ENCODE results near the gene TAX1BP1. TPM values are rescaled to one million over a fixed set of nuclear protein-coding genes. Genes with fewer than 3 reads are reported as not detected.
A peak's percentile ranks its signal among the peaks of the same experiment; 100 is the strongest.

TAX1BP1 gene
- total RNA-seq, 1 experiment from 2014 or later = 58.3 TPM

DNA sequence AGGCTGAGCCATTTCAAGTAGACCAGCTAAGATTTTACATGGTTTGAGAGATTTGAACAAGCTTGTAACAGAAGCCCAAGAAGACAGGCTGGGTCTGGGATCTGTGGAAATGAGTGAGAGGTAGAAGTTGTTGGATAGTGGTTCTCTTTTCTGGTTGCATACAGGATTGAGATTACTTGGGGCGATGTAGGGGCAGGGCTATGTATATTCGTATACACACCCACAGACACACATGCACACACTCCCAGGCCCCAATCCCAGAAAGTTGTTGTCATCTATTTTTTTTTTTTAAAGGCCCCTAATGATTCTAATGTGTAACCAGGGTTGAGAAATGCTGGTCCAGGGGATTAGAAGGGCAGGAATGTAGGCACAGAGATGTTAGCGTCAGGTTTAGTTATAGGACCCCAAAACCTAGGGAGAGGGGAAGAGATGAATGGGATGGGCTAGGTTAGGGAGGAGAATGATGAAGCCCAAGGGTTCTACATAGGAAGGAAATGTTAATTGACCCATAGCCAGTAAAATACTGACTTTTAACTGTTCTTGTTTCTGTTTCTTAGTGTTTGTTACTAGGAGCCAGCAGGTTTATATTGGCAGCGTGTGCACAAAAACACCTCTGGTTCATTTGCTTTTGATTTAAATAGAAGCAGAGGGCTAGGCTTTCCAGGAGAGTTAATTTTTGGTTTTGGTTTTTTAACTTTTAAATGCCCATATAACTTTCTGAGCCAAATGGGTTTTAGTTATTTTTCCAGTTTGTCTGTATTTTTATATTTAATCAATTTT, 7.8 kb downstream of the TAX1BP1 start:
- Histone ChIP-seq H3K4me1 (ENCODE audit: insufficient read depth, low read length) (no peaks in the 10 kb centered on the region), H3K56ac (ENCODE audit: insufficient read length, low read depth, low read length) (no peak overlapping the region), H3K9me3 (ENCODE audit: control insufficient read depth, low read depth, low read length) (no peaks in the 10 kb centered on the region), H4K20me1 (ENCODE audit: control insufficient read depth, insufficient read depth, insufficient read length) (no peaks in the 10 kb centered on the region), H2BK15ac (ENCODE audit: low read depth, low read length) (no peak overlapping the region), H3K79me1 (ENCODE audit: insufficient read depth, low read depth, low read length, poor library complexity, severe bottlenecking) (no peaks in the 10 kb centered on the region), H2BK5ac (ENCODE audit: insufficient read length, low read length) (no peak overlapping the region), H3K9ac (ENCODE audit: extremely low read depth, insufficient read length, low read length) (no peak overlapping the region), H3K23me2 (ENCODE audit: insufficient read length, low read depth, low read length, poor library complexity, severe bottlenecking) (no peaks in the 10 kb centered on the region), H3K79me2 (ENCODE audit: insufficient read depth, low read length) (peaks cover 1% of the 10 kb centered on the region; the same call in 1 of the 2 replicates), H2AK5ac (ENCODE audit: insufficient read length, low read length) (no peak overlapping the region), H3K27ac (ENCODE audit: insufficient read length, low read depth, low read length) (no peak overlapping the region), H3K14ac (ENCODE audit: insufficient read depth, low read length) (no peak overlapping the region), H2BK20ac (ENCODE audit: low read depth, low read length, poor library complexity, severe bottlenecking) (no peak overlapping the region), H2BK12ac (ENCODE audit: insufficient read length, low read depth, low read length) (no peak overlapping the region), H3K23ac (ENCODE audit: insufficient read length, low read depth, low read length) (no peak overlapping the region), H2BK120ac (ENCODE audit: low read depth, low read length, poor library complexity, severe bottlenecking) (no peak overlapping the region), H2AFZ (ENCODE audit: low read length) (no peak overlapping the region), H3K18ac (ENCODE audit: insufficient read length, low read depth, low read length) (no peak overlapping the region), H4K5ac (ENCODE audit: insufficient read length, low read depth, low read length) (no peak overlapping the region), H3K4ac (ENCODE audit: low read depth, low read length) (no peak overlapping the region), H4K91ac (ENCODE audit: insufficient read length, low read depth, low read length) (no peak overlapping the region), H3K27me3 (ENCODE audit: insufficient read depth, low read length) (no peaks in the 10 kb centered on the region), H3K4me2 (ENCODE audit: insufficient read depth, insufficient read length, low read length) (no peak overlapping the region), H3T11ph (ENCODE audit: low read length) (no peak overlapping the region), H4K8ac (replicated peaks; ENCODE audit: insufficient read length, low read depth, low read length) (no peak overlapping the region)
- TF ChIP-seq, protein P1, sequence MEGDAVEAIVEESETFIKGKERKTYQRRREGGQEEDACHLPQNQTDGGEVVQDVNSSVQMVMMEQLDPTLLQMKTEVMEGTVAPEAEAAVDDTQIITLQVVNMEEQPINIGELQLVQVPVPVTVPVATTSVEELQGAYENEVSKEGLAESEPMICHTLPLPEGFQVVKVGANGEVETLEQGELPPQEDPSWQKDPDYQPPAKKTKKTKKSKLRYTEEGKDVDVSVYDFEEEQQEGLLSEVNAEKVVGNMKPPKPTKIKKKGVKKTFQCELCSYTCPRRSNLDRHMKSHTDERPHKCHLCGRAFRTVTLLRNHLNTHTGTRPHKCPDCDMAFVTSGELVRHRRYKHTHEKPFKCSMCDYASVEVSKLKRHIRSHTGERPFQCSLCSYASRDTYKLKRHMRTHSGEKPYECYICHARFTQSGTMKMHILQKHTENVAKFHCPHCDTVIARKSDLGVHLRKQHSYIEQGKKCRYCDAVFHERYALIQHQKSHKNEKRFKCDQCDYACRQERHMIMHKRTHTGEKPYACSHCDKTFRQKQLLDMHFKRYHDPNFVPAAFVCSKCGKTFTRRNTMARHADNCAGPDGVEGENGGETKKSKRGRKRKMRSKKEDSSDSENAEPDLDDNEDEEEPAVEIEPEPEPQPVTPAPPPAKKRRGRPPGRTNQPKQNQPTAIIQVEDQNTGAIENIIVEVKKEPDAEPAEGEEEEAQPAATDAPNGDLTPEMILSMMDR (conservative IDR thresholded peaks at IDR 0.05) = no peak
- Mint-ChIP-seq H3K9me3 (no peaks in the 10 kb centered on the region), H3K4me3 (no peak overlapping the region), H3K4me1 (peaks cover 18 to 19% of the 10 kb centered on the region in 2 experiments), H3K27ac (peak overlapping the region in 2 of 3 experiments; percentile 2 to 15; a peak in 3 of 7 replicates), H3K36me3 (ENCODE audit: insufficient read depth in 1 of 3, low read depth in 3 of 3) (peaks cover 0 to 23% (median 22%) of the 10 kb centered on the region in 3 experiments; a peak in 5 of 7 replicates), H3K27me3 (ENCODE audit: low read depth) (no peaks in the 10 kb centered on the region)
- no CpG with 5 or more reads among the region's 4 CpGs for WGBS (ENCODE audit: extremely low coverage, insufficient read length, low lambda C conversion rate)
- no peak for DNase-seq

All from H9 (cell line).